Measurements from ENCODE around the gene SLC30A1. TPM values are rescaled to one million over a fixed set of nuclear protein-coding genes. Genes with fewer than 3 reads are reported as not detected.

Gene SLC30A1
- total RNA-seq, 4 donors from 2014 or later: 10.1 to 17.3 (median 13.0) TPM

- 80 to 100% methylated on average over 1 of the region's 1 CpG for WGBS, 2 donors (ENCODE audit: low coverage in 1 of 2)
- Histone ChIP-seq H3K27me3 (no peaks in the 10 kb centered on the region), H3K36me3 (no peaks in the 10 kb centered on the region), H3K4me1 (no peaks in the 10 kb centered on the region), H3K27ac (no peak overlapping the region), H3K9me3 (no peaks in the 10 kb centered on the region), H3K4me3 (no peak overlapping the region)
- ATAC-seq: no peak
- no peak for TF ChIP-seq POLR2A (IDR thresholded peaks at IDR 0.05)
Measured at GRCh38 chr1:211603713-211604112, 24.8 kb upstream of the SLC30A1 start.

GRCh38 chr1:211603191-211603701, 24.3 kb upstream of the SLC30A1 start:
- no peak for ATAC-seq
- H3K4me3 ChIP-seq: no peak overlapping the region
- H3K36me3 ChIP-seq: no peaks in the 10 kb centered on the region
- 78% methylated on average over 3 of the region's 3 CpGs; no CpG with 5 or more reads in 1 of the 2 donors for WGBS, 2 donors (ENCODE audit: low coverage in 1 of 2)
- no peaks in the 10 kb centered on the region for H3K9me3 ChIP-seq
- no peak for TF ChIP-seq EP300 (IDR thresholded peaks at IDR 0.05)
- no peak for TF ChIP-seq POLR2A (IDR thresholded peaks at IDR 0.05)
- TF ChIP-seq CTCF (IDR thresholded peaks at IDR 0.05): no peak
- no peak for TF ChIP-seq POLR2AphosphoS5 (IDR thresholded peaks at IDR 0.05)
- H3K27me3 ChIP-seq: no peaks in the 10 kb centered on the region
- no peaks in the 10 kb centered on the region for H3K4me1 ChIP-seq
- no peak overlapping the region for H3K27ac ChIP-seq

- Histone ChIP-seq H3K4me3 (no peak overlapping the region), H3K27ac (no peak overlapping the region), H3K9me3 (no peaks in the 10 kb centered on the region), H3K36me3 (no peaks in the 10 kb centered on the region), H3K27me3 (no peaks in the 10 kb centered on the region), H3K4me1 (no peaks in the 10 kb centered on the region)
- no peak for TF ChIP-seq POLR2A (IDR thresholded peaks at IDR 0.05)
- TF ChIP-seq EP300 (IDR thresholded peaks at IDR 0.05): no peak
- no peak for TF ChIP-seq CTCF (IDR thresholded peaks at IDR 0.05)
- TF ChIP-seq POLR2AphosphoS5 (IDR thresholded peaks at IDR 0.05): no peak
- WGBS, 2 donors (ENCODE audit: low coverage in 1 of 2): 59 to 77% methylated on average over 5 to 6 of the region's 7 CpGs
- no peak for ATAC-seq
Measured at GRCh38 chr1:211601982-211602670, 23.2 kb upstream of the SLC30A1 start.

- Histone ChIP-seq H3K4me1 (no peaks in the 10 kb centered on the region), H3K9me3 (no peaks in the 10 kb centered on the region), H3K27ac (no peak overlapping the region), H3K36me3 (no peaks in the 10 kb centered on the region), H3K4me3 (no peak overlapping the region), H3K27me3 (no peaks in the 10 kb centered on the region)
- 58 to 86% methylated on average over 2 to 3 of the region's 3 CpGs for WGBS, 2 donors (ENCODE audit: low coverage in 1 of 2)
- TF ChIP-seq CTCF (IDR thresholded peaks at IDR 0.05): no peak
- no peak for TF ChIP-seq POLR2A (IDR thresholded peaks at IDR 0.05)
- TF ChIP-seq EP300 (IDR thresholded peaks at IDR 0.05): no peak
- TF ChIP-seq POLR2AphosphoS5 (IDR thresholded peaks at IDR 0.05): no peak
- no peak for ATAC-seq
Measured at GRCh38 chr1:211601159-211601558, 22.2 kb upstream of the SLC30A1 start.

- no peaks in the 10 kb centered on the region for H3K27me3 ChIP-seq
- no peak for ATAC-seq
- no peaks in the 10 kb centered on the region for H3K36me3 ChIP-seq
- TF ChIP-seq POLR2A (IDR thresholded peaks at IDR 0.05) (no peak), EP300 (IDR thresholded peaks at IDR 0.05) (no peak), POLR2AphosphoS5 (IDR thresholded peaks at IDR 0.05) (no peak), CTCF (IDR thresholded peaks at IDR 0.05) (no peak)
- H3K9me3 ChIP-seq: no peaks in the 10 kb centered on the region
- no peak overlapping the region for H3K27ac ChIP-seq
- no peak overlapping the region for H3K4me3 ChIP-seq
- no peaks in the 10 kb centered on the region for H3K4me1 ChIP-seq
Measured at GRCh38 chr1:211599250-211599649, 20.3 kb upstream of the SLC30A1 start.
